ENCODE data around the gene LOXL4. TPM values are rescaled to one million over a fixed set of nuclear protein-coding genes. Genes with fewer than 3 reads are reported as not detected.

LOXL4 gene
- 28.7 and 138 TPM in 2 replicates for total RNA-seq

GRCh38 chr10:98267894-98268693 lies at the start of gene LOXL4:
TSS of gene LOXL4 (minus strand) at chr10:98268194. CDS start at chr10:98263019, 5,175 bp downstream.

Other genes starting within 250 kb of the LOXL4 start
- gene CRTAC1, start 237.6 kb downstream of the LOXL4 start, total RNA-seq = 0.07 and 0.50 TPM in 2 replicates
- gene R3HCC1L, start 133.5 kb downstream of the LOXL4 start, total RNA-seq = 13.1 and 13.6 TPM in 2 replicates
- 16.9 and 22.9 TPM in 2 replicates for gene PYROXD2, start 147.0 kb upstream of the LOXL4 start, total RNA-seq
- 34.3 and 54.7 TPM in 2 replicates for gene HPS1, start 178.7 kb upstream of the LOXL4 start, total RNA-seq